ENCODE data around the gene AKIRIN2.
A peak's percentile ranks its signal among the peaks of the same experiment; 100 is the strongest.

AKIRIN2 gene

GRCh38 chr6:87701676-87702588 lies at the start of gene AKIRIN2:
TSS of gene AKIRIN2 (minus strand) at chr6:87702233. CDS start at chr6:87701684, 549 bp downstream.
- peak; percentile 96 for DNase-seq (ENCODE audit: low spot score)

GRCh38 chr6:87747646-87748045 lies 45.6 kb upstream of the AKIRIN2 start:
- DNase-seq (ENCODE audit: low spot score): no peak

GRCh38 chr6:87745966-87746721 lies 44.1 kb upstream of the AKIRIN2 start:
- peak; percentile 35 for DNase-seq (ENCODE audit: low spot score)

- no peak for DNase-seq (ENCODE audit: low spot score)
Observed at GRCh38 chr6:87743454-87743853, 41.4 kb upstream of the AKIRIN2 start.

GRCh38 chr6:87742106-87742505 lies 40.1 kb upstream of the AKIRIN2 start:
- DNase-seq (ENCODE audit: low spot score): no peak

- DNase-seq (ENCODE audit: low spot score): no peak
Observed at GRCh38 chr6:87741001-87741650, 39.1 kb upstream of the AKIRIN2 start.

GRCh38 chr6:87738744-87739143 lies 36.7 kb upstream of the AKIRIN2 start:
- DNase-seq (ENCODE audit: low spot score): no peak

GRCh38 chr6:87738000-87738399 lies 36.0 kb upstream of the AKIRIN2 start:
- no peak for DNase-seq (ENCODE audit: low spot score)

GRCh38 chr6:87736809-87737540 lies 34.9 kb upstream of the AKIRIN2 start:
- no peak for DNase-seq (ENCODE audit: low spot score)

GRCh38 chr6:87731818-87732661 lies 30.0 kb upstream of the AKIRIN2 start:
- DNase-seq (ENCODE audit: low spot score): peak; percentile 86

GRCh38 chr6:87731080-87731479 lies 29.0 kb upstream of the AKIRIN2 start:
- DNase-seq (ENCODE audit: low spot score): no peak

GRCh38 chr6:87729965-87730719 lies 28.1 kb upstream of the AKIRIN2 start:
- no peak for DNase-seq (ENCODE audit: low spot score)

- no peak for DNase-seq (ENCODE audit: low spot score)
Observed at GRCh38 chr6:87728706-87729105, 26.7 kb upstream of the AKIRIN2 start.

- DNase-seq (ENCODE audit: low spot score): no peak
Observed at GRCh38 chr6:87724983-87725811, 23.2 kb upstream of the AKIRIN2 start.

- peak; percentile 93 for DNase-seq (ENCODE audit: low spot score)
Observed at GRCh38 chr6:87723170-87724078, 21.4 kb upstream of the AKIRIN2 start.

- DNase-seq (ENCODE audit: low spot score): no peak
Observed at GRCh38 chr6:87722540-87723169, 20.6 kb upstream of the AKIRIN2 start.

GRCh38 chr6:87721311-87721710 lies 19.3 kb upstream of the AKIRIN2 start:
- DNase-seq (ENCODE audit: low spot score): no peak

Measured in AG08395 (cell line).